A172 (cell line): ENCODE results near the gene STK39. TPM values are rescaled to one million over a fixed set of nuclear protein-coding genes. Genes with fewer than 3 reads are reported as not detected.
"Not testable (repeated sequence)": the region's sequence is repeated elsewhere in the genome, so short reads cannot be mapped to it uniquely, and the experiment has no call there.

ENCODE experiments used
- DNase-seq: peaks from one replicate; pipeline ENCODE4 v3.0.0-alpha.2; 2015; ENCODE audit warnings: low spot score
- total RNA-seq: library from RNA; depleted of rRNA; stranded (reverse); fragments of >200 nt; shearing (Covaris generic); gene quantifications from 2 replicates; pipeline ENCODE4 v1.2.3, GENCODE V29; 2014

STK39 gene
- total RNA-seq, 1 experiment from 2014 or later, result 35.3 TPM

- DNase-seq, result no peak
Observed at GRCh38 chr2:168137510-168138180, 109.8 kb downstream of the STK39 start.

GRCh38 chr2:168136392-168136977 is 110.9 kb downstream of the STK39 start:
- peak; percentile 52 for DNase-seq

GRCh38 chr2:168135630-168136029 is 111.8 kb downstream of the STK39 start:
- DNase-seq, result no peak

- DNase-seq, result no peak
Observed at GRCh38 chr2:168135121-168135520, 112.3 kb downstream of the STK39 start.

- no peak for DNase-seq
Observed at GRCh38 chr2:168134485-168134884, 112.9 kb downstream of the STK39 start.

- no peak for DNase-seq
Observed at GRCh38 chr2:168132389-168132788, 115.0 kb downstream of the STK39 start.

- DNase-seq, result no peak
Observed at GRCh38 chr2:168130346-168130745, 117.0 kb downstream of the STK39 start.

GRCh38 chr2:168127371-168127770 is 120.0 kb downstream of the STK39 start:
- DNase-seq, result no peak

GRCh38 chr2:168122210-168122609 is 125.2 kb downstream of the STK39 start:
- DNase-seq, result not testable (repeated sequence)

- peak; percentile 29 for DNase-seq
Observed at GRCh38 chr2:168120730-168121129, 126.7 kb downstream of the STK39 start.

GRCh38 chr2:168120310-168120709 is 127.1 kb downstream of the STK39 start:
- DNase-seq, result no peak

GRCh38 chr2:168119515-168120141 is 127.8 kb downstream of the STK39 start:
- peak; percentile 57 for DNase-seq

- DNase-seq, result peak; percentile 71
Observed at GRCh38 chr2:168118733-168119514, 128.5 kb downstream of the STK39 start.

GRCh38 chr2:168116448-168116847 is 130.9 kb downstream of the STK39 start:
- DNase-seq, result no peak

- DNase-seq, result no peak
Observed at GRCh38 chr2:168114619-168115018, 132.8 kb downstream of the STK39 start.

- DNase-seq, result no peak
Observed at GRCh38 chr2:168114040-168114439, 133.4 kb downstream of the STK39 start.

GRCh38 chr2:168107322-168107721 is 140.1 kb downstream of the STK39 start:
- DNase-seq, result no peak

GRCh38 chr2:168105127-168105683 is 142.2 kb downstream of the STK39 start:
- no peak for DNase-seq

GRCh38 chr2:168097431-168097830 is 150.0 kb downstream of the STK39 start:
- no peak for DNase-seq

- DNase-seq, result no peak
Observed at GRCh38 chr2:168096158-168096557, 151.2 kb downstream of the STK39 start.

- no peak for DNase-seq
Observed at GRCh38 chr2:168091986-168092385, 155.4 kb downstream of the STK39 start.
